IPS-20b (cell line): ENCODE results near the gene ATP11B.

Source experiments
- H3K27ac ChIP-seq: one replicate; pipeline ENCODE4 v1.5.1; 2013; ENCODE audit warnings: low read length
- H3K27me3 ChIP-seq: 2 replicates; pipeline ENCODE4 v1.6.1; 2013; ENCODE audit warnings: mild to moderate bottlenecking, low read length, inconsistent platforms; ENCODE audit not compliant: insufficient read depth
- H3K36me3 ChIP-seq: 2 replicates; pipeline ENCODE4 v1.6.1; 2013; ENCODE audit warnings: low read depth, mild to moderate bottlenecking, inconsistent platforms, low read length, moderate library complexity; ENCODE audit not compliant: insufficient read depth
- H3K4me1 ChIP-seq: 2 replicates; pipeline ENCODE4 v1.6.1; 2013; ENCODE audit warnings: mild to moderate bottlenecking, control low read depth, inconsistent platforms, low read length, moderate library complexity; ENCODE audit not compliant: insufficient read depth
- H3K4me3 ChIP-seq: 2 replicates; pipeline ENCODE4 v1.5.1; 2013; ENCODE audit warnings: mild to moderate bottlenecking, low read length, inconsistent platforms
- H3K9ac ChIP-seq: 2 replicates; pipeline ENCODE4 v1.6.1; 2013; ENCODE audit warnings: low read depth, mild to moderate bottlenecking, inconsistent platforms, low read length, moderate library complexity
- H3K9me3 ChIP-seq: 2 replicates; pipeline ENCODE4 v1.6.1; 2013; ENCODE audit warnings: mild to moderate bottlenecking, low read depth, low read length, inconsistent platforms; ENCODE audit not compliant: insufficient read depth

ATP11B gene

DNA sequence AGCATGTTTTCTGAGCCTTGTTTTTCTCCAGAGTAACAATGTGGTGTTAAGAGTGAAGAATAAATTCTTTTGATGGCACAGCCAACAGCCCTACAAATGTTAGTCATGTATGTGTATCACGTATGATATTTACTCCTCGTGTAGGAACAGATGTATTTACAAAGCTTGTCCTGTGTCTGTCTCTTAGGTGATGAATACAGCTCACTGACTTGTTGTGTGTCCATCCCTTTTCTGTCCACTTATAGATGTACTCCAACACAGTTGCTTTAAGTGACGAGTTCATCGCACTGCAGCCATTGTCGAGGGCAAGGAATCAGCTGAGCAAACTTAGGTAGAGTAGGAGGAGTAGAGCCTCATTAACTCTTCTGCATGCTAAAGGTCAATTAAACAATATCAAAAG, 108.9 kb downstream of the ATP11B start:
- Histone ChIP-seq H3K4me1 (peaks cover 3% of the 10 kb centered on the region), H3K4me3 (no peak overlapping the region), H3K27me3 (no peaks in the 10 kb centered on the region), H3K36me3 (no peaks in the 10 kb centered on the region), H3K9me3 (no peaks in the 10 kb centered on the region), H3K27ac (no peak overlapping the region), H3K9ac (no peak overlapping the region)

DNA sequence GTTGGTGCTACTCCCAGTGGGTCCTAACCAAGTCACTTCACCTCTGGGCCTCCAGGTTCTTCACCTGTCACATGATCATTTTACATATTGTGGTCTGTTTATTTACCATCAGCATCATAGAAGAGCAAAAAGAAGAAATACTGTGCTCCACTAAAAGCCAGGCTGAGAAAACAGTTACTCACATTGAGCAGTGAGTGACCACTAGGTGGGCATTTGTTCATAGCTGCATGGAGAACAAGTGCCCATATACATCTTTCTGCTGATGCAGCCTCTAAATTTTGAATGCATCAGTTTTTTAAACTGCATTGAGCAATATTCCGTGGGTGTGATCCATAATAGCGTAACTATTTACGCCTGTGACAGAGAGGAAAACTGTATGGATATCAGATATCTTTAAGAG, 110.9 kb downstream of the ATP11B start:
- no peaks in the 10 kb centered on the region for H3K27me3 ChIP-seq
- peaks cover 3% of the 10 kb centered on the region for H3K4me1 ChIP-seq
- H3K36me3 ChIP-seq = no peaks in the 10 kb centered on the region
- H3K4me3 ChIP-seq = no peak overlapping the region
- no peak overlapping the region for H3K9ac ChIP-seq
- H3K9me3 ChIP-seq = no peaks in the 10 kb centered on the region
- no peak overlapping the region for H3K27ac ChIP-seq

GRCh38 chr3:182905623-182906022, 112.3 kb downstream of the ATP11B start:
- peaks cover 3% of the 10 kb centered on the region for H3K4me1 ChIP-seq
- H3K27me3 ChIP-seq = no peaks in the 10 kb centered on the region
- H3K36me3 ChIP-seq = no peaks in the 10 kb centered on the region
- H3K4me3 ChIP-seq = no peak overlapping the region
- H3K27ac ChIP-seq = no peak overlapping the region
- no peaks in the 10 kb centered on the region for H3K9me3 ChIP-seq
- H3K9ac ChIP-seq = no peak overlapping the region

DNA sequence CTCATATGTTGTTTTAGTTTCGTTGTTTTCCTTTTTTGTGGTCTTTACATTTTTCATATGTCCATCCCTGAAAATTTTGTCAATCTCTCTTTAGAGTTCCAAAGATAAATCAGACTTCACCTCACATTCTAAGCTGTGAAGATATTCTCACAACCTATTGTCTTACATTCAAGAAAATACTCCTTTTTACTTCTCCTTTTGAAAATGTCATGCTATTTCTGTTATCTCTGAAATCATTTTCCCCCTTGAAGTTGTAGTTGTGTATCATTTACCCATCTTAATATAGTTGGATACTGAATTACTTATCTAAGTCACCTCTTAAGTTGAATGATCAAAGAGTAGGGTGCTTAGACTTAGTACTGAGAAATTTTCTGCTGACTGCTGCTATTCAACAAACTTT, 112.7 kb downstream of the ATP11B start:
- Histone ChIP-seq H3K27ac (no peak overlapping the region), H3K36me3 (no peaks in the 10 kb centered on the region), H3K9ac (no peak overlapping the region), H3K4me1 (peaks cover 3% of the 10 kb centered on the region), H3K9me3 (no peaks in the 10 kb centered on the region), H3K4me3 (no peak overlapping the region), H3K27me3 (no peaks in the 10 kb centered on the region)

DNA sequence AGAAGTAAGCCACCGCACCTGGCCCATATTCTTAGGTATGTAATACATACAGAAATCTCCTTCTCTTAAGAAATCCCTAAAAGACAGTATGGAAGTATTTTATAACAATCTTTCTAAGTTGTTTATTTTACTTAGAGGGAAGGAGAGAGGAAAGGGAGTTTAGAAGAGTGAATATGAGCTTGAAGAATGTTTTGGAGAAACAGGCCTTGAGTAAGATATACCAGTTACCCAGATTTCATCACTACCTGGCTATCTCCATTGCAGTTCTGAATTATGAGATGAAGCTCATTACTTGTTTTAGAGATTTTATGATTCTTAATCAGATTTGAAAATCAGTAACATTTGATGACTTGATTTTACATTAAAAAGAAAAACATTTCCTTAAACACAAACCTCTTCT, 115.2 kb downstream of the ATP11B start:
- Histone ChIP-seq H3K9me3 (no peaks in the 10 kb centered on the region), H3K27me3 (no peaks in the 10 kb centered on the region), H3K4me1 (peaks cover 3% of the 10 kb centered on the region), H3K9ac (no peak overlapping the region), H3K27ac (no peak overlapping the region), H3K4me3 (no peak overlapping the region), H3K36me3 (no peaks in the 10 kb centered on the region)

DNA sequence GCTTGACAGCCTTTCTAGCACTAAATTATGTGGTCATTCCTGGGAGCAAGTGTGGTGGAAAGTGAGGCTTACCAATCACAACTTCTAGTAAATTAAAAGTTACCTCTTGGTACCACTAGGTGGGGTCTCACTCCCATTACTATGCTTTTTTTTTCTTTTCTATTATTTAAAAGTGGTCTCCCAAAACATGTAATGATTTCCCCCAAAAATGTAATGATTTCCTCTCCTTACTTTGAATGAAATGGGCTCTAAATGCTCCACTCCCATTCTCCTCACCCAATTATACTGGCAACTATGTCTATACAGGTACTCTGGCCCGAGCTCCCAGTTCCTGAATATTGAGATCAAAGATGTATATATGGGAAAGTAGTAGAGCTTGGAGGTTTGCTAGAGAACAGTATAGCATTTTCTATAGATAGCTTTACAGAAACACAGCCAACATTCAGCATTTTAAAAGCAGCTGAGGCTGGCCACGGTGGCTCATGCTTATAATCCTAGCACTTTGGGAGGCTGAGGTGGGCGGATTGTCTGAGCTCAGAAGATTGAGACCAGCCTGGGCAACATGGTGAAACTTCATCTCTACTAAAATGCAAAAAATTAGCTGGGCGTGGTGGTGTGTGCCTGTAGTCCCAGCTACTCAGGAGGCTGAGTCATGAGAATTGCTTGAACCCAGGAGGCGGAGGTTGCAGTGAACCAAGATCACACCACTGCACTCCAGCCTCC, 116.2 kb downstream of the ATP11B start:
- H3K4me1 ChIP-seq = no peaks in the 10 kb centered on the region; the same call in 1 of the 2 replicates
- H3K36me3 ChIP-seq = no peaks in the 10 kb centered on the region
- no peak overlapping the region for H3K9ac ChIP-seq
- no peak overlapping the region for H3K27ac ChIP-seq
- no peaks in the 10 kb centered on the region for H3K27me3 ChIP-seq
- H3K9me3 ChIP-seq = no peaks in the 10 kb centered on the region
- no peak overlapping the region for H3K4me3 ChIP-seq

- Histone ChIP-seq H3K36me3 (no peaks in the 10 kb centered on the region), H3K9ac (no peak overlapping the region), H3K9me3 (no peaks in the 10 kb centered on the region), H3K4me1 (no peaks in the 10 kb centered on the region), H3K4me3 (no peak overlapping the region), H3K27me3 (no peaks in the 10 kb centered on the region), H3K27ac (no peak overlapping the region)
These were observed 117.9 kb downstream of the ATP11B start for GRCh38 chr3:182910936-182911781.

DNA sequence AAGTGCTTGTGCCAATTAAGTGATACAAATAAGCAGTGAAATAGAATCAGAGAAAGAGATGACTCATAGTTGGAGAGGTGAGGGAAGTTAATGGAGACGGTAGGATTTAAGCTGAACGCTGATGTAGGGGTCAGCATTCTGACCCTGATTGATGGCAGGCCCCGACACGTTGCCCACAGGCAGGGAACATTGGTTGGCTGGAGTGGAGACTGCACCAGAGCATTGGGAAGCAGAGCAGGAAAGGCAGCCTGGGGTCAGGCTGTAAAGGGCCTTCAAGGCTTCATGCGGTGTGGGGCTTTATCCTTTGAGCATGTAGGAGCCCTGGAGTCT, 118.4 kb downstream of the ATP11B start:
- no peaks in the 10 kb centered on the region for H3K27me3 ChIP-seq

DNA sequence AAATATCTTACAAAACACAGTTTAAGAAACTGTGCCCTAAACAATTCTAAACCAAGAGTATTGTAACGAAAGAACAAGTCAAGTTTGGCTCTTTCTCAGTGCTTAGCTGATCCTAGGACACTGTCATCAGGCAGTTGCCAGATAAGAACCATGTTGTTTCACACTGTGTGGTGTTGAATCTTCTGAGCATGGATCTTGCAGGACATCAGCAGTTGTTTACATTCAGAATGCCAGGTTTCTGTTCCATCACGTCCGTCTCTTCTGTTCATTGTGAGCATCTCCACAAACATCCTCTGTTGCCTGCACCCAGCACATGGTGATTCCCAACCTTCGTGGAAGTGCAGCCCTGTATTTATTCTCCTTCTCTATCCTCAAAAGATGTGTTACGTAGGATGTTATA, 119.2 kb downstream of the ATP11B start:
- no peak overlapping the region for H3K27ac ChIP-seq
- H3K27me3 ChIP-seq = no peaks in the 10 kb centered on the region
- H3K9me3 ChIP-seq = no peaks in the 10 kb centered on the region
- no peak overlapping the region for H3K4me3 ChIP-seq
- H3K4me1 ChIP-seq = no peaks in the 10 kb centered on the region
- H3K9ac ChIP-seq = no peak overlapping the region
- H3K36me3 ChIP-seq = no peaks in the 10 kb centered on the region

More for the DNA sequence above, 118.4 kb downstream of the ATP11B start:
- no peak overlapping the region for H3K4me3 ChIP-seq
- H3K9me3 ChIP-seq = no peaks in the 10 kb centered on the region
- no peak overlapping the region for H3K9ac ChIP-seq
- no peak overlapping the region for H3K27ac ChIP-seq
- no peaks in the 10 kb centered on the region for H3K36me3 ChIP-seq
- H3K4me1 ChIP-seq = no peaks in the 10 kb centered on the region

DNA sequence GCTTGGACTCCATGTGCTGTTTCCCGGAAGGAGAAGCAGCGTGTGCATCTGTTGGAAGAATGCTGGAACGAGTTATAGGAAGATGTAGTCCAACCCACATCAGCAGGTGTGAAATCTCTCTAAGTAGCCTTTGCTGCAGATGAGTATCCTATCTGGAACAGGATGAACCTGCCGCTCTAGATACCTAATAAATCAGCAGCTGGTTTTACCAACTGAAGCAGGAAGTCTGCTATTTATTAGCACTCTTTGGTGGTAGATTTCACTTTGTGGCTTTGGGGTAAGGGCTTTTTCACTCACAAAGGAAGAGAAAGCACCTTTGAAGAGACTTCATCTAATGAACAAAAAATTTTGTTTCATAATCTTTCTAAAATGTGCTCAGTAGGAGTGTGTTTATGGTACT, 120.6 kb downstream of the ATP11B start:
- Histone ChIP-seq H3K4me1 (no peaks in the 10 kb centered on the region), H3K27ac (no peak overlapping the region), H3K4me3 (no peak overlapping the region), H3K9me3 (no peaks in the 10 kb centered on the region), H3K9ac (no peak overlapping the region), H3K36me3 (no peaks in the 10 kb centered on the region), H3K27me3 (no peaks in the 10 kb centered on the region)

DNA sequence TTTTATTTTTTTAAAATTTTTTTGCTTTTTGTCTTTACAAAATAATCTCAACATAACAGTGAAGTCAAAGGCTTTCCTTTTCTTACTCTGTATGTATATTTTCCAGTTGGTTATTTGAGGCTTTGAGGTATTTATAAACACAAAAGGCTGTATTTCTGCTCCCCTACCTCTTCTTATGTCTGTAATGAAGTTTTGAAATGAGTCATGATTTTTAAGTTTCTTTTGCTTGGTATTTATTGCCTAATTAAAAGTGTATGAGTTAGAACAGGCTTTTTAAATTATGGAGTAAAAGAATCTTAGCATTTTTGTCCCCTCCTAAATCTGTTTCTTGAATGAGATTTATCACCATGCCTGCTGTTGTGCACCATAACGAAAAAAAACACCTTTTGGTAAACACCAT, 121.0 kb downstream of the ATP11B start:
- no peaks in the 10 kb centered on the region for H3K36me3 ChIP-seq
- H3K9ac ChIP-seq = no peak overlapping the region
- H3K27ac ChIP-seq = no peak overlapping the region

DNA sequence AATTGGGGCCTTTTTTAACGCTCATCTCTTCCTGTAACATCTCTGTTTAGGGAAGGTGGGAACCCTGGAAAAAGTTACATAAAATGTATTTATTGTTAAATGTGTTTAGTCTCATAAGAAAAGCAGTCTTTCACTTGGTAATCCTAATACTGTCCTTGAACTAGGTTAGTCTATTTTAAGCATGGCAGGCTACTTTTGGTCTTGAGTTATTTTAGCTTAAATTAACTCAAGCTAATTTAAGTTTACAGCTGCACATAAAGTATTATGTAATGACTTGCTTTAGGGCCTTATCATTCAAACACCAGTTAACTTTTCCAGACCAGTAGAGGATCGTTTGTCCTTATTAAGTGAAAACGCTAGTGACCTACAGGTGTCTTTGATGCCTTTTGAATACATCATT, 123.8 kb downstream of the ATP11B start:
- Histone ChIP-seq H3K36me3 (no peaks in the 10 kb centered on the region), H3K4me3 (no peak overlapping the region), H3K9me3 (no peaks in the 10 kb centered on the region), H3K9ac (no peak overlapping the region), H3K4me1 (peaks cover 9% of the 10 kb centered on the region; the same call in 1 of the 2 replicates), H3K27ac (no peak overlapping the region), H3K27me3 (no peaks in the 10 kb centered on the region)

More for the DNA sequence above, 121.0 kb downstream of the ATP11B start:
- Histone ChIP-seq H3K4me1 (no peaks in the 10 kb centered on the region), H3K27me3 (no peaks in the 10 kb centered on the region), H3K9me3 (no peaks in the 10 kb centered on the region), H3K4me3 (no peak overlapping the region)
